ENCODE results near the gene MSH6. TPM values are rescaled to one million over a fixed set of nuclear protein-coding genes. Genes with fewer than 3 reads are reported as not detected.
"Not testable (repeated sequence)": the region's sequence is repeated elsewhere in the genome, so short reads cannot be mapped to it uniquely, and the experiment has no call there.

The MSH6 gene
- total RNA-seq, 1 experiment from 2014 or later: 70.3 TPM

DNA sequence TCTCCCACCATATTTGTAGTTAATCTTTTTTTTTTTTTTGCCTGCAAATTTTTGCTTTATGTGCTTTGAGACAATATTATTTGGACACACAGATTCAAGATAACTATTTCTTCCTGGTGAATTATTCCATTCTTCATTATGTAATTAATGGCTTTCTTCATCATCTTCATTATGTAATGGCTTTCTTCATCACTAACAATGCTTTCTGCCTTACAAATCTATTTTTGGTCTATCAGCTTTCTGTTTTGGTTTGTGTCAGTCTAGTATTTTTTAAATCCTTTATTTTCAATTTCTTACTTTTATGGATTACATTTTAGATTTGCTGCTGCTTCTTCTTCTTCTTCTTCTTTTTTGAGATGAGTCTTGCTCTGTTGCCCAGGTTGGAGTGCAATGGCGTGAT lies 60.5 kb downstream of the MSH6 start:
- DNase-seq (ENCODE audit: low read depth): no peak

DNA sequence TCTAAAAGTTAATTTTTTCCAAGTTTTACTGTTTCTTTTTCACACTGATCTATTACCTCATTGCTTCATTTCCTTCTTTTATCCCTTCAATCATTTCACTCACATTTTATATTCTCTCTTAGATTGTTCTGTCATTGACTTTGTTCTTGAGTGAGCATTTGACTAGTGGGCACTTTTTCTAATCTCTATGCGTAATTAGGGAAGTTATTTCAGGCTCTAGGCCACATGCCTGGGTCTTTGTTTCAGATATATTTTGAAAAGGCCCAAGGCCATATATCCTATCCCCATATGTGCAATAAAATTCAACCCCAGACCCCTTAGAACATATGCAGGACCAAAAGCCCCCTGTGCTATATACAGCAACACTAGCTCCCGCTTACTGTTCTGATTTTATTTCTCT lies 61.2 kb downstream of the MSH6 start:
- no peak for DNase-seq (ENCODE audit: low read depth)

- no peak for DNase-seq (ENCODE audit: low read depth)
Observed at GRCh38 chr2:47849368-47849767, 66.4 kb downstream of the MSH6 start.

DNA sequence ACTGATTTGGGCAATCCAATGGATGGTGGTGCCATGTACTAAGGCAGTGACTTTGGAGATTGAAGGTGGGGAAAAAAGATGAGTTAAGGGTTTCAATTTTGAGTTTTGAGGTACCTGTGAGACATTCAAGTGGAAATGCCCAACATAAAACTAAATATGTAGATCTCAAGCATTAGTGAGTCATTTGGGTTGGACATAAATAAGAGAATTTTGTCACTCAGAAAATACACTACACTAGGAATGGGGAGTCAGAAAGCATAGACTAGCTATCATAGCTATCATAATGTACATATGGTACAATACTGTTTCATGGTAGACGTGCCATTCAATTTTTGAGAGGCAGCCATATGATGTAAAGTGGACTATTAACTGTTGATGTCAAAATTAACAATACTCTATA lies 67.3 kb downstream of the MSH6 start:
- DNase-seq (ENCODE audit: low read depth): no peak

DNA sequence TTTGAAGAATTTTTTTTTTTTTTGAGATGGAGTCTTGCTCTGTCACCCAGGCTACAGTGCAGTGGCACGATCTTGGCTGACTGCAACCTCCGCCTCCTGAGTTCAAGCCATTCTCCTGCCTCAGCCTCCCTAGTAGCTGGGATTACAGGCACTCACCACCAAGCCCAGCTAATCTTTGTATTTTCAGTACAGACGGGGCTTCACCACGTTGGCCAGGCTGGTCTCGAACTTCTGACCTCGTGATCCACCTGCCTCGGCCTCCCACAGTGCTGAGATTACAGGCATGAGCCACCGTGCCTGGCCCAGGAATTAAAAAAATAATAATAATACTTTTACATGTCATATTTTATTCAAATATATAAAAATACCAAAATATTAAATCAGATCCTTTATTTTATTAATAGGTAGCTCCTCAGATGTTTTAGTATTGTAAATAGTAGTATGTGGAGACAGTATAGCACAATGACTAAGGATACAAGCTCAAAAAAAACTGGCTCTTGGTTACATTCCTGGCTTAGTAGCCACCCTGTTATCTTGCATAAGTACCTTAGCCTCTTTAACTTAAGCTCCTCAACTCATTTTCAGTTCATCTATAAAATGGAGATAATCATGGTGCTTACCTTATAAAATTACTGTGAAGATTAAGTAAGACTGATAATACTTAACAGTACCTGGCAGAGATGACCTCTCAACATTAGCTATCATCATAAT lies 70.3 kb downstream of the MSH6 start:
- DNase-seq (ENCODE audit: low read depth): not testable (repeated sequence)

Other genes with a start within 250 kb of the MSH6 start
- not detected in 2 replicates for gene KCNK12, start 212.2 kb upstream of the MSH6 start, total RNA-seq (2014; rRNA removed)
- gene FBXO11, start 123.4 kb downstream of the MSH6 start, total RNA-seq (2014; rRNA removed): 22.1 and 25.4 TPM in 2 replicates

Measured in LHCN-M2 (cell line).